Right atrium auricular region (tissue), 2 donors: ENCODE results near the gene TRPV2. TPM values are rescaled to one million over a fixed set of nuclear protein-coding genes. Genes with fewer than 3 reads are reported as not detected.

Source experiments
- DNase-seq: peaks from one replicate; pipeline ENCODE4 v3.0.0-alpha.2; 2019; ENCODE audit warnings: low spot score
- H3K27ac ChIP-seq, 2 donors: fragments of 200-600 bp; sonication (generic); 1 replicate in 1 of 2; 2 replicates in 1 of 2; pipeline ENCODE4 v1.5.1; 2016 to 2019
- H3K27me3 ChIP-seq, 2 donors: fragments of 200-600 bp; sonication (generic); one replicate each; pipeline versions ENCODE4 v1.5.1 to v1.6.0; 2017 to 2019
- H3K36me3 ChIP-seq: fragments of 200-600 bp; sonication (generic); one replicate; pipeline ENCODE4 v1.5.1; 2016
- H3K4me1 ChIP-seq, 2 donors: fragments of 200-600 bp; sonication (generic); one replicate each; pipeline versions ENCODE4 v1.5.1 to v1.6.0; 2017 to 2019
- H3K4me3 ChIP-seq, 2 donors: fragments of 200-600 bp; sonication (generic); 1 replicate in 1 of 2; 2 replicates in 1 of 2; pipeline ENCODE4 v1.5.1; 2017 to 2019; ENCODE audit warnings: mild to moderate bottlenecking in 1 of 2, moderate library complexity in 1 of 2
- H3K9me3 ChIP-seq, 2 donors: fragments of 200-600 bp; sonication (generic); one replicate each; pipeline ENCODE4 v1.5.1; 2019
- total RNA-seq, 2 donors: library from RNA; depleted of rRNA; stranded (reverse); fragments of >200 nt; gene quantifications; one replicate each; pipeline ENCODE4 v1.1.0, GENCODE V29; 2016
- TF ChIP-seq, protein P1 (sequence below), 2 donors: fragments of 200-600 bp; sonication (generic); IDR thresholded peaks; one replicate each; pipeline ENCODE4 v1.5.1; 2019; ENCODE audit warnings: antibody characterized with exemption in 2 of 2

The TRPV2 gene
- total RNA-seq, 2 donors from 2014 or later, result 6.7 to 15.0 TPM

GRCh38 chr17:16482253-16482652 lies 66.9 kb downstream of the TRPV2 start:
- Histone ChIP-seq H3K36me3 (no peaks in the 10 kb centered on the region), H3K4me3 (no peak overlapping the region), H3K9me3 (no peaks in the 10 kb centered on the region), H3K27ac (no peak overlapping the region), H3K27me3 (no peaks in the 10 kb centered on the region), H3K4me1 (peaks cover 0 to 35% of the 10 kb centered on the region in 2 donors)
- TF ChIP-seq, protein P1, sequence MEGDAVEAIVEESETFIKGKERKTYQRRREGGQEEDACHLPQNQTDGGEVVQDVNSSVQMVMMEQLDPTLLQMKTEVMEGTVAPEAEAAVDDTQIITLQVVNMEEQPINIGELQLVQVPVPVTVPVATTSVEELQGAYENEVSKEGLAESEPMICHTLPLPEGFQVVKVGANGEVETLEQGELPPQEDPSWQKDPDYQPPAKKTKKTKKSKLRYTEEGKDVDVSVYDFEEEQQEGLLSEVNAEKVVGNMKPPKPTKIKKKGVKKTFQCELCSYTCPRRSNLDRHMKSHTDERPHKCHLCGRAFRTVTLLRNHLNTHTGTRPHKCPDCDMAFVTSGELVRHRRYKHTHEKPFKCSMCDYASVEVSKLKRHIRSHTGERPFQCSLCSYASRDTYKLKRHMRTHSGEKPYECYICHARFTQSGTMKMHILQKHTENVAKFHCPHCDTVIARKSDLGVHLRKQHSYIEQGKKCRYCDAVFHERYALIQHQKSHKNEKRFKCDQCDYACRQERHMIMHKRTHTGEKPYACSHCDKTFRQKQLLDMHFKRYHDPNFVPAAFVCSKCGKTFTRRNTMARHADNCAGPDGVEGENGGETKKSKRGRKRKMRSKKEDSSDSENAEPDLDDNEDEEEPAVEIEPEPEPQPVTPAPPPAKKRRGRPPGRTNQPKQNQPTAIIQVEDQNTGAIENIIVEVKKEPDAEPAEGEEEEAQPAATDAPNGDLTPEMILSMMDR (IDR thresholded peaks at IDR 0.05), result no peak
- no peak for DNase-seq

- Histone ChIP-seq H3K27ac (no peak overlapping the region), H3K4me1 (peaks cover 0 to 32% of the 10 kb centered on the region in 2 donors), H3K4me3 (no peak overlapping the region), H3K36me3 (no peaks in the 10 kb centered on the region), H3K27me3 (no peaks in the 10 kb centered on the region), H3K9me3 (no peaks in the 10 kb centered on the region)
- DNase-seq, result no peak
- TF ChIP-seq, protein P1 (IDR thresholded peaks at IDR 0.05), result no peak
These were observed 67.8 kb downstream of the TRPV2 start for GRCh38 chr17:16483021-16483645.

GRCh38 chr17:16484445-16485175 lies 69.2 kb downstream of the TRPV2 start:
- no peak overlapping the region for H3K4me3 ChIP-seq
- peaks cover 0 to 32% of the 10 kb centered on the region in 2 donors for H3K4me1 ChIP-seq
- no peaks in the 10 kb centered on the region for H3K9me3 ChIP-seq
- no peaks in the 10 kb centered on the region for H3K36me3 ChIP-seq
- H3K27me3 ChIP-seq, result no peaks in the 10 kb centered on the region
- TF ChIP-seq, protein P1 (IDR thresholded peaks at IDR 0.05), result no peak
- H3K27ac ChIP-seq, result no peak overlapping the region
- no peak for DNase-seq

Other genes starting within 250 kb of the TRPV2 start
- 10 to 100 TPM; 79.7 to 84.3 TPM for gene NCOR1, start 200.0 kb upstream of the TRPV2 start, total RNA-seq
- gene PIGL, start 198.4 kb upstream of the TRPV2 start, total RNA-seq, result 10 to 100 TPM; 10.3 to 14.0 TPM
- gene CENPV, start 62.1 kb upstream of the TRPV2 start, total RNA-seq, result 10 to 100 TPM; 15.8 to 16.9 TPM
- gene UBB, start 34.5 kb upstream of the TRPV2 start, total RNA-seq, result 1,000 to 10,000 TPM in 1 of 2 donors, 100 to 1,000 TPM in 1; 862 to 1,091 TPM
- 1 to 10 TPM in 1 of 2 donors, under 1 TPM in 1; 0.93 to 2.6 TPM for gene LRRC75A, start 76.6 kb downstream of the TRPV2 start, total RNA-seq
- gene ZNF287, start 153.6 kb downstream of the TRPV2 start, total RNA-seq, result 1 to 10 TPM; 5.2 to 8.7 TPM
- gene ZNF624, start 238.3 kb downstream of the TRPV2 start, total RNA-seq, result under 1 TPM; 0.55 to 0.78 TPM